ENCODE results near the gene MRPL24. TPM values are rescaled to one million over a fixed set of nuclear protein-coding genes. Genes with fewer than 3 reads are reported as not detected.
A peak's percentile ranks its signal among the peaks of the same experiment; 100 is the strongest.

The MRPL24 gene
- total and polyA plus RNA-seq, 10 of the 15 experiments (the other 5 are each of a cell fraction or from before 2014, with no cell fraction given), result 87.4 to 269 (median 134) TPM

GRCh38 chr1:156766298-156767100, 25.6 kb upstream of the MRPL24 start:
- in situ Hi-C loops (cut with MboI), result no loop called here
- H3K27me3 ChIP-seq (replicated peaks in 1 of 2; ENCODE audit: control insufficient read depth in 2 of 2, insufficient read depth in 2 of 2, low read length in 1 of 2), result no peaks in the 10 kb centered on the region
- peak overlapping the region; percentile 95 for H2AFZ ChIP-seq (ENCODE audit: control insufficient read depth, low read depth, low read length)
- peak overlapping the region; percentile 92 for H3K9ac ChIP-seq (ENCODE audit: control insufficient read depth, insufficient read depth, low read length)
- H3K4me2 ChIP-seq (ENCODE audit: control insufficient read depth, insufficient read depth), result peak overlapping the region; percentile 99
- WGBS (ENCODE audit: insufficient coverage, insufficient replicate concordance, low lambda C conversion rate, missing lambda C conversion rate), result 9% methylated on average over 14 of the region's 14 CpGs
- peaks cover 0 to 8% of the 10 kb centered on the region in 2 experiments; a peak in 2 of 4 replicates for H3K36me3 ChIP-seq (ENCODE audit: control insufficient read depth in 2 of 2, insufficient read depth in 2 of 2, low read length in 1 of 2)
- 0 out of 2 replicates have a peak, but pooled peaks have one; percentile 36 for TF ChIP-seq POLR2A (IDR thresholded peaks at IDR 0.05; ENCODE audit: low read depth, low read length)
- TF ChIP-seq POLR2AphosphoS5 (IDR thresholded peaks at IDR 0.05; ENCODE audit: low read length), result 0 out of 2 replicates have a peak, but pooled peaks have one; percentile 57
- no peak for TF ChIP-seq RAD51 (IDR thresholded peaks at IDR 0.05)
- no peak for TF ChIP-seq CHD4 (IDR thresholded peaks at IDR 0.05)
- TF ChIP-seq CREM (IDR thresholded peaks at IDR 0.05; ENCODE audit: low read depth), result no peak
- peak; percentile 9; the same call in 1 of the 3 replicates for TF ChIP-seq POU2F2 (IDR thresholded peaks at IDR 0.05; ENCODE audit: borderline replicate concordance, low read depth, low read length)
- TF ChIP-seq WRNIP1 (IDR thresholded peaks at IDR 0.05; ENCODE audit: borderline replicate concordance, low read depth, low read length), result no peak
- TF ChIP-seq CTCF (IDR thresholded peaks at IDR 0.05 in 2 of 3, conservative IDR thresholded peaks at IDR 0.05 in 1 of 3; ENCODE audit: control insufficient read depth in 2 of 3, extremely low read depth in 1 of 3, insufficient read depth in 1 of 3, low read depth in 3 of 3, low read length in 3 of 3), result 0 out of 6 replicates have a peak, but pooled peaks of 1 of the 3 experiments have one; percentile 2
- TF ChIP-seq PAX5 (IDR thresholded peaks at IDR 0.05; ENCODE audit: borderline replicate concordance, low read depth, low read length), result no peak
- CTCF ChIA-PET, result interaction anchor here (0.6 to 9.6 kb wide), 12 partner anchors 9 to 1631 kb away, joined by 3 to 152 read pairs (median 4); partner anchors contain the start of genes CRABP2, HDGF, ISG20L2 and METTL25B
- peak; percentile 7 for ATAC-seq
- peak overlapping the region; percentile 87 for H3K4me3 ChIP-seq
- TSS peak; percentile 92 for BruUV-seq (replicated peaks)
- SMC1A ChIA-PET (ENCODE audit: uncharacterized antibody, unreplicated experiment), result interaction anchor here (0.6 to 11.8 kb wide), 10 partner anchors 10 to 124 kb away, joined by 3 to 108 read pairs (median 6); partner anchors contain the start of genes HDGF, ISG20L2, METTL25B and MRPL24
- no peaks in the 10 kb centered on the region for H3K4me1 ChIP-seq (ENCODE audit: control insufficient read depth, insufficient read depth, low read length)
- peaks cover 49% of the 10 kb centered on the region for H3K79me2 ChIP-seq (ENCODE audit: control insufficient read depth, insufficient read depth, low read length)
- intact Hi-C loops (cut with micrococcal nuclease; ENCODE audit: unreplicated experiment), result loop anchor here (1.0 to 5.0 kb wide), 4 partner anchors 15 to 264 kb away; partner anchors contain the start of genes HDGF, ISG20L2, MEF2D and METTL25B
- H4K20me1 ChIP-seq (ENCODE audit: control insufficient read depth, insufficient read depth), result no peaks in the 10 kb centered on the region
- H3K27ac ChIP-seq (ENCODE audit: control insufficient read depth, insufficient read depth), result peak overlapping the region; percentile 86
- FAIRE-seq, result peak; percentile 72
- DNase-seq (ENCODE audit: low read depth, low spot score), result no peak
- RAD21 ChIA-PET (ENCODE audit: unreplicated experiment), result interaction anchor here (0.6 to 5.0 kb wide), 9 partner anchors 12 to 93 kb away, joined by 3 to 59 read pairs (median 4); partner anchors contain the start of genes HDGF, ISG20L2, METTL25B and MRPL24
- POLR2A ChIA-PET, result interaction anchor here (0.6 to 6.9 kb wide), 7 partner anchors 10 to 534 kb away, joined by 4 to 71 read pairs (median 7); partner anchors contain the start of genes HDGF, ISG20L2, METTL25B and MRPL24
- no peaks in the 10 kb centered on the region for H3K9me3 ChIP-seq (replicated peaks; ENCODE audit: control insufficient read depth, insufficient read depth, low read length)
